GM12875 (cell line): ENCODE results near the gene CLEC2B.

Source experiments
- H3K4me3 ChIP-seq: one replicate; pipeline ENCODE4 v1.5.1; 2011; ENCODE audit warnings: low read depth, low read length, control low read depth
- TF ChIP-seq, protein P1 (sequence below): IDR thresholded peaks from 2 replicates; pipeline ENCODE4 v1.5.1; 2011; ENCODE audit warnings: low read depth, mild to moderate bottlenecking, control low read depth, inconsistent platforms, low read length, moderate library complexity, borderline replicate concordance; ENCODE audit not compliant: insufficient read depth

The CLEC2B gene

GRCh38 chr12:9870286-9870866, 1.2 kb upstream of the CLEC2B start:
- H3K4me3 ChIP-seq, result no peak overlapping the region
- TF ChIP-seq, protein P1, sequence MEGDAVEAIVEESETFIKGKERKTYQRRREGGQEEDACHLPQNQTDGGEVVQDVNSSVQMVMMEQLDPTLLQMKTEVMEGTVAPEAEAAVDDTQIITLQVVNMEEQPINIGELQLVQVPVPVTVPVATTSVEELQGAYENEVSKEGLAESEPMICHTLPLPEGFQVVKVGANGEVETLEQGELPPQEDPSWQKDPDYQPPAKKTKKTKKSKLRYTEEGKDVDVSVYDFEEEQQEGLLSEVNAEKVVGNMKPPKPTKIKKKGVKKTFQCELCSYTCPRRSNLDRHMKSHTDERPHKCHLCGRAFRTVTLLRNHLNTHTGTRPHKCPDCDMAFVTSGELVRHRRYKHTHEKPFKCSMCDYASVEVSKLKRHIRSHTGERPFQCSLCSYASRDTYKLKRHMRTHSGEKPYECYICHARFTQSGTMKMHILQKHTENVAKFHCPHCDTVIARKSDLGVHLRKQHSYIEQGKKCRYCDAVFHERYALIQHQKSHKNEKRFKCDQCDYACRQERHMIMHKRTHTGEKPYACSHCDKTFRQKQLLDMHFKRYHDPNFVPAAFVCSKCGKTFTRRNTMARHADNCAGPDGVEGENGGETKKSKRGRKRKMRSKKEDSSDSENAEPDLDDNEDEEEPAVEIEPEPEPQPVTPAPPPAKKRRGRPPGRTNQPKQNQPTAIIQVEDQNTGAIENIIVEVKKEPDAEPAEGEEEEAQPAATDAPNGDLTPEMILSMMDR, result no peak

- TF ChIP-seq, protein P1, result no peak
- no peak overlapping the region for H3K4me3 ChIP-seq
These were observed 225 bp downstream of the CLEC2B start for GRCh38 chr12:9868951-9869306.

- H3K4me3 ChIP-seq, result no peak overlapping the region
- TF ChIP-seq, protein P1, result no peak
These were observed 798 bp downstream of the CLEC2B start for GRCh38 chr12:9868311-9868801.

DNA sequence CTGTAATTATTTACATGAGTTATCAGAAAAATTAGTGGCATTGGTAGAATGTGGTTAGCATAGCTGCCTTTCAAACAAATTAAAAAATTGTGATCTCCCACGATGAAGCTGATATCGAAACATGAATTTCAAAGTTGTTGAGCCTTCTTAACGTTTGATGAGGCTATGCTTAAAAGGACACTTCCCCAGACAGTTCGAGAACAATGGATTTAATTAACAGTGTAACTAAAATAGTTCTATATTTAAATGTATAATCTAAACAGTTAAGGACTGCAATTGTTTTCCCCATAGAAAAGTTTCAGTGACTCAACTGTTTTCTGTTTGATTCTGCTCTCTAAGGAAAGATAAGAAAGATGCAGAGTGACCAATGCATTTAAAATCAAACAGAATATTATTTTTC, 1.6 kb downstream of the CLEC2B start:
- H3K4me3 ChIP-seq, result no peak overlapping the region

GRCh38 chr12:9866860-9867269, 2.3 kb downstream of the CLEC2B start:
- TF ChIP-seq, protein P1, result no peak
- no peak overlapping the region for H3K4me3 ChIP-seq

More for the DNA sequence above, 1.6 kb downstream of the CLEC2B start:
- TF ChIP-seq, protein P1, result no peak

- H3K4me3 ChIP-seq, result no peak overlapping the region
These were observed 4.1 kb downstream of the CLEC2B start for GRCh38 chr12:9864913-9865675.

More at GRCh38 chr12:9864913-9865675, 4.1 kb downstream of the CLEC2B start:
- TF ChIP-seq, protein P1, result no peak
